KMS-11 (cell line): ENCODE measurements around the gene SLC11A1.

Experiments
- H2AFZ ChIP-seq: fragments of 200-600 bp; sonication (generic); 2 replicates; pipeline ENCODE4 v1.6.1; 2016; ENCODE audit warnings: antibody characterized with exemption, mixed run types, low read depth
- H3K27ac ChIP-seq: fragments of 200-600 bp; sonication (generic); 2 replicates; pipeline ENCODE4 v1.6.1; 2016; ENCODE audit warnings: mild to moderate bottlenecking, mixed run types
- H3K27me3 ChIP-seq: fragments of 200-600 bp; sonication (generic); 2 replicates; pipeline ENCODE4 v1.6.1; 2017; ENCODE audit warnings: mild to moderate bottlenecking, low read depth, mixed run types, moderate library complexity; ENCODE audit not compliant: insufficient read depth
- H3K36me3 ChIP-seq: fragments of 200-600 bp; sonication (generic); 2 replicates; pipeline ENCODE4 v1.6.1; 2017; ENCODE audit warnings: mild to moderate bottlenecking, mixed run types; ENCODE audit not compliant: insufficient read depth
- H3K4me1 ChIP-seq: fragments of 200-600 bp; sonication (generic); 2 replicates; pipeline ENCODE4 v1.6.1; 2016; ENCODE audit warnings: mild to moderate bottlenecking, low read depth, mixed run types; ENCODE audit not compliant: poor library complexity, severe bottlenecking
- H3K4me2 ChIP-seq: fragments of 200-600 bp; sonication (generic); 2 replicates; pipeline ENCODE4 v1.7.0; 2016; ENCODE audit warnings: mild to moderate bottlenecking, mixed run types
- H3K4me3 ChIP-seq: fragments of 200-600 bp; sonication (generic); IDR thresholded peaks from 2 replicates; pipeline ENCODE4 v1.6.1; 2017; ENCODE audit warnings: low read depth, low read length, mixed read lengths; ENCODE audit not compliant: insufficient read depth
- H3K79me2 ChIP-seq: fragments of 200-600 bp; sonication (generic); 2 replicates; pipeline ENCODE4 v1.6.1; 2016; ENCODE audit warnings: low read depth, mixed run types; ENCODE audit not compliant: insufficient read depth
- H3K9ac ChIP-seq: fragments of 200-600 bp; sonication (generic); 2 replicates; pipeline ENCODE4 v1.6.1; 2016; ENCODE audit warnings: mild to moderate bottlenecking, mixed run types
- H4K20me1 ChIP-seq: fragments of 200-600 bp; sonication (generic); 2 replicates; pipeline ENCODE4 v1.6.1; 2016; ENCODE audit warnings: mild to moderate bottlenecking, mixed run types; ENCODE audit not compliant: insufficient read depth
- CTCF ChIP-seq: fragments of 200-600 bp; sonication (generic); conservative IDR thresholded peaks from 2 replicates; pipeline ENCODE4 v1.6.1; 2017; ENCODE audit warnings: low read depth, mild to moderate bottlenecking, antibody characterized with exemption, low read length, moderate library complexity, mixed read lengths

SLC11A1 gene

DNA sequence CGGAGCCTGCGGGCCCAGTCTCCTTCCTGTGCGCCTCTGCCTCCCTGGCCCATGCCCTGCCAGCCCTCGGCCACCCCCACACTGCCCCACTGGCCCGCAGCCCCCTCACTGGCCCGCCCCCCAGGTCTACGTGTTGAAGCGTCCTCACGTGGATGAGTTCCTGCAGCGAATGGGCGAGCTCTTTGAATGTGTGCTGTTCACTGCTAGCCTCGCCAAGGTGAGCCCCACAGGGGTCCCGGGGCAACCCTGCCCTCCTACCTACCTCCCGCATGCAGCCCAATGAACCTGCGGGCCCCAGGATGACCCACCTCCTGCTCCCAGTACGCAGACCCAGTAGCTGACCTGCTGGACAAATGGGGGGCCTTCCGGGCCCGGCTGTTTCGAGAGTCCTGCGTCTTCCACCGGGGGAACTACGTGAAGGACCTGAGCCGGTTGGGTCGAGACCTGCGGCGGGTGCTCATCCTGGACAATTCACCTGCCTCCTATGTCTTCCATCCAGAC is 20.9 kb downstream of the SLC11A1 start:
- no peaks in the 10 kb centered on the region for H3K27me3 ChIP-seq
- no peak overlapping the region for H3K4me3 ChIP-seq
- peaks cover 17% of the 10 kb centered on the region; the same call in 1 of the 2 replicates for H3K79me2 ChIP-seq
- TF ChIP-seq CTCF = no peak
- H3K4me2 ChIP-seq = no peak overlapping the region
- H3K27ac ChIP-seq = no peak overlapping the region
- H3K9ac ChIP-seq = no peak overlapping the region
- no peaks in the 10 kb centered on the region for H4K20me1 ChIP-seq
- H3K36me3 ChIP-seq = no peaks in the 10 kb centered on the region
- H2AFZ ChIP-seq = no peak overlapping the region
- H3K4me1 ChIP-seq = peaks cover 27% of the 10 kb centered on the region

- no peak overlapping the region for H3K4me2 ChIP-seq
- TF ChIP-seq CTCF = no peak
- H4K20me1 ChIP-seq = no peaks in the 10 kb centered on the region
- no peak overlapping the region for H3K27ac ChIP-seq
- no peak overlapping the region for H3K4me3 ChIP-seq
- H3K79me2 ChIP-seq = peaks cover 17% of the 10 kb centered on the region; the same call in 1 of the 2 replicates
- peaks cover 33% of the 10 kb centered on the region for H3K4me1 ChIP-seq
- H3K36me3 ChIP-seq = no peaks in the 10 kb centered on the region
- H2AFZ ChIP-seq = no peak overlapping the region
- no peaks in the 10 kb centered on the region for H3K27me3 ChIP-seq
- no peak overlapping the region for H3K9ac ChIP-seq
These were observed 21.7 kb downstream of the SLC11A1 start for GRCh38 chr2:218403810-218404209.

- Histone ChIP-seq H3K9ac (no peak overlapping the region), H3K4me1 (peaks cover 33% of the 10 kb centered on the region), H3K4me2 (no peak overlapping the region), H4K20me1 (no peaks in the 10 kb centered on the region), H3K79me2 (peaks cover 17% of the 10 kb centered on the region; the same call in 1 of the 2 replicates), H3K36me3 (no peaks in the 10 kb centered on the region), H2AFZ (no peak overlapping the region), H3K27ac (no peak overlapping the region), H3K4me3 (no peak overlapping the region), H3K27me3 (no peaks in the 10 kb centered on the region)
- TF ChIP-seq CTCF = no peak
These were observed 22.4 kb downstream of the SLC11A1 start for GRCh38 chr2:218404351-218405085.

GRCh38 chr2:218405086-218405745 is 23.1 kb downstream of the SLC11A1 start:
- Histone ChIP-seq H3K4me3 (peak overlapping the region; percentile 52), H3K4me2 (peak overlapping the region; percentile 51), H3K4me1 (peaks cover 33% of the 10 kb centered on the region), H2AFZ (no peak overlapping the region), H3K9ac (no peak overlapping the region), H3K27ac (peak overlapping the region; percentile 15; the same call in 1 of the 2 replicates), H3K27me3 (no peaks in the 10 kb centered on the region), H4K20me1 (no peaks in the 10 kb centered on the region), H3K79me2 (peaks cover 15% of the 10 kb centered on the region; the same call in 1 of the 2 replicates), H3K36me3 (no peaks in the 10 kb centered on the region)
- TF ChIP-seq CTCF = no peak
